Choroid plexus epithelial cell (primary cell): Measurements from ENCODE around the gene GLCE.

Experiments used
- DNase-seq: peaks from one replicate; pipeline ENCODE4 v3.0.0-alpha.2; 2010; ENCODE audit warnings: low read depth
- H3K4me3 ChIP-seq: 2 replicates; pipeline ENCODE4 v1.5.1; 2011; ENCODE audit warnings: low read depth, mild to moderate bottlenecking, control low read depth, low read length, moderate library complexity
- CTCF ChIP-seq: conservative IDR thresholded peaks from 2 replicates; pipeline ENCODE4 v1.5.1; 2011; ENCODE audit warnings: low read depth, mild to moderate bottlenecking, control low read depth, inconsistent platforms, low read length, moderate library complexity

Gene GLCE

GRCh38 chr15:69217381-69217780, 56.9 kb downstream of the GLCE start:
- no peak for TF ChIP-seq CTCF
- no peak for DNase-seq
- no peak overlapping the region for H3K4me3 ChIP-seq

DNA sequence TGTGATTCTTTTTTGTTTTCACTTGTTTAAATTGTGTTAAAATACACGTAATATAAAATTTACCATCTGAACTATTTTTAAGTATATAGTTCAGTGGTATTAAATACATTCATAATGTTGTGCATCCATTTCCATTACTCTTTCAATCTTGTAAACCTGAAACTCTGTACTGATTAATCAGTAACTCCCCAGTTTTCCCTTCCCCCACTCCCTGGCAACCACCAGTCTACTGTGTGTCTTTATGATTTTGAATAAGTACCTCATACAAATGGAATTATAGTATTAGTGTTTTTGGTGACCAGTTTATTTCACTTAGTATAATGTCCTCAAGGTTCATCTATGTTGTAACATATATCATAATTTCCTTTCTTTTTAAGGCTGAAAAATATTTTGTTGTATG, 59.3 kb downstream of the GLCE start:
- TF ChIP-seq CTCF: no peak
- no peak overlapping the region for H3K4me3 ChIP-seq
- DNase-seq: no peak

DNA sequence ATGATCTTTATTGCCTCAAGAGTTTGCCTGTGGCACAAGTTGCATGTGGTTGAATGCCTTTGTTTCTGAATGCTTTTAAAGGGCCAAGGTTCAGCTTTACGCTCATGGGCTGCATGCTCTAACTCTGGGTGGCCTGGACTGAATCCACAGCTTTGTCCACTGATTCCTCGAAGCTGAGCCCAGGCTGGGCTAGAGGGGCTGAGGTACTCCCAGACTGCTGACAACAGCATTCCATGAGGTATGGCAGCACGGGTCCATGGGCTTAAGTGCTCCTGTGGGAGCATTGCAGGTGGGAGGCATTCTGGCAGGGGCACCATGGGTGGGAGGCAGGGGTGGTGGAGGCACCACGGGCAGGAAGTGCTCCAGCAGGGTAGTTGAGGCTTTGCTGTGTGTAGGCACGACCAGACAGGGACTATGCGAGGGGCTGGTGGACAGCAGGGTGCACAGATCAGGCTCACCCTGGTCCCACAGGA, 61.6 kb downstream of the GLCE start:
- no peak for DNase-seq
- no peak for TF ChIP-seq CTCF
- no peak overlapping the region for H3K4me3 ChIP-seq

GRCh38 chr15:69223083-69223813, 62.8 kb downstream of the GLCE start:
- DNase-seq: no peak
- TF ChIP-seq CTCF: no peak
- H3K4me3 ChIP-seq: no peak overlapping the region

DNA sequence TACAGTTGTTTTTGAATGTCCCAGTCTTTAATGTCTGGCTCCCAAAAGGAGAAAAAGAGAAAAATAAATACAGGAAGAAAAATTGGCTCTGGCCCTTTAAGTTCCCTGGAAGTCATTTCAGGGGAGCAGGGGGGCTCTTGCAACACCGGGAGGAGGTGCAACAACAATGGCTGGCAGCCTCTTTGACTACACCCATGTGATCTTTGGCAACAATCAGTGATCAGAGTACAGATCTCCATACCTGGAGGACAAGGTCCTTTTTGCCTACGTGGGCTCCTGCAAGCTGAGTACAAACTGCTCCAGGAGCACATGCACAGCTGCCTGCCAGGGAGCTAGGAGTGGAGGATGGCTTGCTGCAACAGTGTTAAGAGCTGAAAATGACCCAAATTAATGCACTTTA, 63.9 kb downstream of the GLCE start:
- no peak for TF ChIP-seq CTCF
- DNase-seq: peak; percentile 35
- H3K4me3 ChIP-seq: no peak overlapping the region

DNA sequence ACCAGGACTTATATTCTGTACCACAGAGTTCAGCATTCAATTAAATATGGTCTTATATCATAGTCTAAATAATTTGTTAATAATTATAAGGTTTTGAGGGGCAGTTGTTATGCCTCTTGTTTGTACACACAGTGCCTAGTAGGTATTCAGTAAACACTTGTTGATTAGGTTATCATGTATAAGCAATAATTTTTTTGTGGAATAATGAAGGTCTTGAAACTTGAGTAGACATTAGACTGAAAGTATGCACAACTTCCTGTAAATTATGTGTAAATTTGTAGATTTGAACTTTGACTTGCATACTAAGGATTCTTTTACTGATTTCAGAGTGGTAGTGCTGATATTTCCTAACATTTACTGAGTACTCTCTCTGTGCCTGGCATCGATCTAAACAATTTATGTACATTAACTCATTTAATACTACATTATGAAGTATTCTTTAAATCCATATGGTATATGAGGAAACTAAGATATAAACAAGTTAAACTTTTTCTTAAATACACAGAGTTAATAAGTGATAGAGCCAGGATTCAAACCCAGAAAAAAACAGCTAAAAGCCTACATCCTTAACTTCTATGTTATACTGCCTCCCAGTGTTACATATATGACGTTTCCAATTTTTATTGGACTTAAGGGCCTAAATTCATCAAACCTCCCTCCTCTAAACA, 65.1 kb downstream of the GLCE start:
- TF ChIP-seq CTCF: peak; percentile 54
- H3K4me3 ChIP-seq: no peak overlapping the region
- DNase-seq: peak; percentile 80

DNA sequence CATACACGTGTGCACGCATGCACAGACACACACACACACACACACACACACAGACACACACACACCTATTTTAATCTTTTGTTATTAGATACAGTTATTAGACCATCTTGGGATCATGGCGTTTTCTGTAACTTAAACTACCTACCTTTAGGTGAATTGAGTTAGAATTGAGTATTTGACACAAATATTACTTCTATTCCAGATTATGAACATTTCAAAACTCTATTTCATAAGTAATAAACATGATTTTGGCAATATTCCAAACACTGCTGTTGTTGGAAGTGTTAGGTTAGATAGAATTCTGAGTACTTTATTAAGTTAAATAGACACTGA, 65.6 kb downstream of the GLCE start:
- H3K4me3 ChIP-seq: no peak overlapping the region
- no peak for DNase-seq
- no peak for TF ChIP-seq CTCF
